Caki2 (cell line): ENCODE results near the gene CLTCL1. TPM values are rescaled to one million over a fixed set of nuclear protein-coding genes. Genes with fewer than 3 reads are reported as not detected.
"Not testable (repeated sequence)": the region's sequence is repeated elsewhere in the genome, so short reads cannot be mapped to it uniquely, and the experiment has no call there.

ENCODE experiments used
- DNase-seq: peaks from one replicate; pipeline ENCODE4 v3.0.0-alpha.2; 2015; ENCODE audit warnings: low read depth
- in situ Hi-C: cut with HindIII; loops from 2 replicates; pipeline ENCODE4 v1.10.0; 2016; ENCODE audit warnings: low sequenced_read_pairs, low pct_unique_long_range_greater_than_20kb, mixed read lengths
- total RNA-seq: library from RNA; depleted of rRNA; stranded (reverse); fragments of >200 nt; shearing (Covaris generic); gene quantifications from 2 replicates; pipeline ENCODE4 v1.2.3, GENCODE V29; 2014; ENCODE audit warnings: low replicate concordance

CLTCL1 gene
- total RNA-seq, 1 experiment from 2014 or later: 2.9 TPM

- no peak for DNase-seq
- in situ Hi-C loops: no loop called here
Measured at GRCh38 chr22:19265779-19266178, 25.7 kb downstream of the CLTCL1 start.

- DNase-seq: no peak
- in situ Hi-C loops: no loop called here
Measured at GRCh38 chr22:19260804-19261203, 30.7 kb downstream of the CLTCL1 start.

- no peak for DNase-seq
- in situ Hi-C loops: no loop called here
Measured at GRCh38 chr22:19260194-19260593, 31.3 kb downstream of the CLTCL1 start.

GRCh38 chr22:19258968-19259288, 32.6 kb downstream of the CLTCL1 start:
- DNase-seq, in situ Hi-C loops: not testable (repeated sequence)

GRCh38 chr22:19258371-19258770, 33.1 kb downstream of the CLTCL1 start:
- DNase-seq: no peak
- in situ Hi-C loops: no loop called here

- in situ Hi-C loops, DNase-seq: not testable (repeated sequence)
Measured at GRCh38 chr22:19256362-19256761, 35.2 kb downstream of the CLTCL1 start.

GRCh38 chr22:19253143-19253542, 38.4 kb downstream of the CLTCL1 start:
- in situ Hi-C loops: no loop called here
- DNase-seq: no peak

GRCh38 chr22:19244600-19245352, 46.7 kb downstream of the CLTCL1 start:
- no peak for DNase-seq
- in situ Hi-C loops: no loop called here

- DNase-seq: no peak
- in situ Hi-C loops: no loop called here
Measured at GRCh38 chr22:19242699-19243098, 48.8 kb downstream of the CLTCL1 start.

- in situ Hi-C loops: no loop called here
- no peak for DNase-seq
Measured at GRCh38 chr22:19241593-19241906, 50.0 kb downstream of the CLTCL1 start.

- DNase-seq: no peak
- in situ Hi-C loops: no loop called here
Measured at GRCh38 chr22:19240813-19241592, 50.5 kb downstream of the CLTCL1 start.

GRCh38 chr22:19239464-19239863, 52.1 kb downstream of the CLTCL1 start:
- no peak for DNase-seq
- in situ Hi-C loops: no loop called here

GRCh38 chr22:19238900-19239299, 52.6 kb downstream of the CLTCL1 start:
- DNase-seq: no peak
- in situ Hi-C loops: no loop called here

GRCh38 chr22:19235874-19236273, 55.6 kb downstream of the CLTCL1 start:
- no peak for DNase-seq
- in situ Hi-C loops: no loop called here

GRCh38 chr22:19234126-19234896, 57.2 kb downstream of the CLTCL1 start:
- in situ Hi-C loops: no loop called here
- no peak for DNase-seq

GRCh38 chr22:19233189-19233661, 58.3 kb downstream of the CLTCL1 start:
- DNase-seq: no peak
- in situ Hi-C loops: no loop called here

GRCh38 chr22:19232623-19233022, 58.9 kb downstream of the CLTCL1 start:
- no peak for DNase-seq
- in situ Hi-C loops: no loop called here

- in situ Hi-C loops: no loop called here
- DNase-seq: no peak
Measured at GRCh38 chr22:19231986-19232385, 59.5 kb downstream of the CLTCL1 start.

GRCh38 chr22:19229600-19229999, 61.9 kb downstream of the CLTCL1 start:
- DNase-seq: no peak
- in situ Hi-C loops: no loop called here
